Thymus (tissue), 11 donors: ENCODE data around the gene REXO4. TPM values are rescaled to one million over a fixed set of nuclear protein-coding genes. Genes with fewer than 3 reads are reported as not detected.

Experiments
- DNase-seq, 9 donors: peaks; one replicate each; pipeline ENCODE4 v3.0.0-alpha.2; 2013; ENCODE audit warnings: low spot score in 9 of 9, low read depth in 6 of 9, missing footprints in 1 of 9
- H3K27ac ChIP-seq, 2 donors: one replicate each; pipeline ENCODE4 v1.5.1; 2013; ENCODE audit warnings: control low read depth in 1 of 2, low read depth in 1 of 2, low read length in 1 of 2, mild to moderate bottlenecking in 1 of 2, moderate library complexity in 1 of 2
- H3K27me3 ChIP-seq, 2 donors: one replicate each; pipeline ENCODE4 v1.5.1; 2013; ENCODE audit warnings: low read length in 1 of 2; ENCODE audit not compliant: control insufficient read depth in 2 of 2, insufficient read depth in 1 of 2
- H3K36me3 ChIP-seq, 2 donors: one replicate each; pipeline ENCODE4 v1.5.1; 2013; ENCODE audit warnings: low read length in 1 of 2, mild to moderate bottlenecking in 1 of 2, moderate library complexity in 1 of 2; ENCODE audit not compliant: control insufficient read depth in 2 of 2, insufficient read depth in 2 of 2
- H3K4me1 ChIP-seq, 2 donors: one replicate each; pipeline ENCODE4 v1.5.1; 2013; ENCODE audit warnings: low read length in 2 of 2; ENCODE audit not compliant: control insufficient read depth in 2 of 2, insufficient read depth in 2 of 2
- H3K4me3 ChIP-seq, 2 donors: one replicate each; pipeline ENCODE4 v1.5.1; 2013; ENCODE audit warnings: low read length in 2 of 2, control low read depth in 1 of 2, mild to moderate bottlenecking in 1 of 2
- H3K9me3 ChIP-seq, 2 donors: one replicate each; pipeline ENCODE4 v1.5.1; 2013; ENCODE audit warnings: low read length in 1 of 2, mild to moderate bottlenecking in 1 of 2; ENCODE audit not compliant: control insufficient read depth in 2 of 2, insufficient read depth in 1 of 2
- WGBS: extraction: QIAGEN DNeasy Blood & Tissue Kit; methylation state at CpG from one replicate; pipeline ENCODE4 v1.1.7; 2013; 5-methylcytosine and 5-hydroxymethylcytosine counted together
- polyA plus RNA-seq: library from polyadenylated mRNA; stranded (reverse); fragments of 200-250 nt; gene quantifications from one replicate; pipeline ENCODE4 v1.2.3, GENCODE V29; 2013
- total RNA-seq: library from RNA; stranded (reverse); fragments of 120-200 nt; gene quantifications from one replicate; pipeline ENCODE4 v1.2.4, GENCODE V29; 2013
- donor health status: healthy.

REXO4 gene
- total and polyA plus RNA-seq, 2 donors: 17.5 to 20.4 TPM

- H3K27ac ChIP-seq: no peak overlapping the region
- H3K9me3 ChIP-seq: peaks cover 0 to 12% of the 10 kb centered on the region in 2 donors
- peaks cover 11 to 20% of the 10 kb centered on the region in 2 donors for H3K4me1 ChIP-seq
- no peak overlapping the region for H3K4me3 ChIP-seq
- H3K27me3 ChIP-seq: no peaks in the 10 kb centered on the region
- WGBS: 89% methylated on average over 13 of the region's 13 CpGs
- H3K36me3 ChIP-seq: peaks cover 7 to 11% of the 10 kb centered on the region in 2 donors
- DNase-seq: no peak
Measured at GRCh38 chr9:133419005-133419404, 1.2 kb upstream of the REXO4 start.

- WGBS: 43% methylated on average over 1 of the region's 1 CpG
- Histone ChIP-seq H3K4me1 (peaks cover 11 to 20% of the 10 kb centered on the region in 2 donors), H3K36me3 (peaks cover 39 to 44% of the 10 kb centered on the region in 2 donors), H3K4me3 (no peak overlapping the region), H3K27me3 (no peaks in the 10 kb centered on the region), H3K27ac (no peak overlapping the region), H3K9me3 (peaks cover 0 to 12% of the 10 kb centered on the region in 2 donors)
- no peak for DNase-seq
Measured at GRCh38 chr9:133415170-133415569, 2.6 kb downstream of the REXO4 start.

GRCh38 chr9:133408042-133408441 lies 9.8 kb downstream of the REXO4 start:
- H3K4me3 ChIP-seq: no peak overlapping the region
- no peaks in the 10 kb centered on the region for H3K27me3 ChIP-seq
- peaks cover 75 to 77% of the 10 kb centered on the region in 2 donors for H3K36me3 ChIP-seq
- no peak overlapping the region for H3K27ac ChIP-seq
- no peaks in the 10 kb centered on the region for H3K9me3 ChIP-seq
- no peaks in the 10 kb centered on the region for H3K4me1 ChIP-seq
- DNase-seq: no peak
- 100% methylated on average over 1 of the region's 1 CpG for WGBS

- peaks cover 62 to 72% of the 10 kb centered on the region in 2 donors for H3K36me3 ChIP-seq
- DNase-seq: peak; percentile 29 to 71 (median 50)
- H3K9me3 ChIP-seq: no peaks in the 10 kb centered on the region
- H3K4me1 ChIP-seq: no peaks in the 10 kb centered on the region
- no peak overlapping the region for H3K27ac ChIP-seq
- H3K27me3 ChIP-seq: no peaks in the 10 kb centered on the region
- no peak overlapping the region for H3K4me3 ChIP-seq
- 69% methylated on average over 24 of the region's 24 CpGs for WGBS
Measured at GRCh38 chr9:133406480-133407307, 11.1 kb downstream of the REXO4 start.

- DNase-seq: no peak
- 95% methylated on average over 19 of the region's 19 CpGs for WGBS
- Histone ChIP-seq H3K4me1 (no peaks in the 10 kb centered on the region), H3K27ac (no peak overlapping the region), H3K9me3 (no peaks in the 10 kb centered on the region), H3K36me3 (peaks cover 56 to 69% of the 10 kb centered on the region in 2 donors), H3K27me3 (no peaks in the 10 kb centered on the region), H3K4me3 (no peak overlapping the region)
Measured at GRCh38 chr9:133405508-133406438, 12.0 kb downstream of the REXO4 start.

GRCh38 chr9:133404454-133405002 lies 13.3 kb downstream of the REXO4 start:
- no peak for DNase-seq
- no peaks in the 10 kb centered on the region for H3K4me1 ChIP-seq
- no peak overlapping the region for H3K27ac ChIP-seq
- WGBS: 96% methylated on average over 12 of the region's 12 CpGs
- no peaks in the 10 kb centered on the region for H3K9me3 ChIP-seq
- no peak overlapping the region for H3K4me3 ChIP-seq
- H3K27me3 ChIP-seq: no peaks in the 10 kb centered on the region
- H3K36me3 ChIP-seq: peaks cover 46 to 56% of the 10 kb centered on the region in 2 donors

GRCh38 chr9:133403766-133404453 lies 13.9 kb downstream of the REXO4 start:
- Histone ChIP-seq H3K4me1 (no peaks in the 10 kb centered on the region), H3K27me3 (no peaks in the 10 kb centered on the region), H3K36me3 (peaks cover 44 to 54% of the 10 kb centered on the region in 2 donors), H3K9me3 (no peaks in the 10 kb centered on the region), H3K4me3 (no peak overlapping the region), H3K27ac (no peak overlapping the region)
- 88% methylated on average over 16 of the region's 16 CpGs for WGBS
- DNase-seq: peak in 5 of 9 donors; percentile 9 to 52 (median 26)

GRCh38 chr9:133402689-133403088 lies 15.1 kb downstream of the REXO4 start:
- Histone ChIP-seq H3K9me3 (no peaks in the 10 kb centered on the region), H3K27ac (no peak overlapping the region), H3K4me1 (no peaks in the 10 kb centered on the region), H3K36me3 (peaks cover 34 to 46% of the 10 kb centered on the region in 2 donors), H3K27me3 (peaks cover 0 to 4% of the 10 kb centered on the region in 2 donors), H3K4me3 (no peak overlapping the region)
- 91% methylated on average over 7 of the region's 7 CpGs for WGBS
- DNase-seq: no peak
